ENCODE data around the gene CEP128.

The CEP128 gene

GRCh38 chr14:80868260-80868659, 73.3 kb downstream of the CEP128 start:
- DNase-seq, result no peak

- DNase-seq, result no peak
Measured at GRCh38 chr14:80867798-80868197, 73.7 kb downstream of the CEP128 start.

- DNase-seq, result no peak
Measured at GRCh38 chr14:80867091-80867490, 74.4 kb downstream of the CEP128 start.

- no peak for DNase-seq
Measured at GRCh38 chr14:80865565-80865964, 76.0 kb downstream of the CEP128 start.

- no peak for DNase-seq
Measured at GRCh38 chr14:80862983-80863382, 78.6 kb downstream of the CEP128 start.

GRCh38 chr14:80862541-80862940, 79.0 kb downstream of the CEP128 start:
- no peak for DNase-seq

GRCh38 chr14:80850197-80850814, 91.2 kb downstream of the CEP128 start:
- no peak for DNase-seq

GRCh38 chr14:80847070-80847469, 94.5 kb downstream of the CEP128 start:
- no peak for DNase-seq

GRCh38 chr14:80845856-80846255, 95.7 kb downstream of the CEP128 start:
- DNase-seq, result no peak

GRCh38 chr14:80844872-80845271, 96.7 kb downstream of the CEP128 start:
- DNase-seq, result no peak

GRCh38 chr14:80839743-80840142, 101.8 kb downstream of the CEP128 start:
- DNase-seq, result no peak

GRCh38 chr14:80809663-80810062, 131.9 kb downstream of the CEP128 start:
- DNase-seq, result no peak

GRCh38 chr14:80805136-80805535, 136.4 kb downstream of the CEP128 start:
- no peak for DNase-seq

GRCh38 chr14:80798878-80799277, 142.7 kb downstream of the CEP128 start:
- no peak for DNase-seq

- DNase-seq, result no peak
Measured at GRCh38 chr14:80798211-80798610, 143.3 kb downstream of the CEP128 start.

- DNase-seq, result no peak
Measured at GRCh38 chr14:80792771-80793170, 148.8 kb downstream of the CEP128 start.

- DNase-seq, result no peak
Measured at GRCh38 chr14:80787876-80788275, 153.7 kb downstream of the CEP128 start.

- no peak for DNase-seq
Measured at GRCh38 chr14:80784820-80785219, 156.7 kb downstream of the CEP128 start.

GRCh38 chr14:80781972-80782367, 159.6 kb downstream of the CEP128 start:
- no peak for DNase-seq

GRCh38 chr14:80780500-80780899, 161.0 kb downstream of the CEP128 start:
- DNase-seq, result no peak

GRCh38 chr14:80776657-80777056, 164.9 kb downstream of the CEP128 start:
- no peak for DNase-seq

GRCh38 chr14:80776186-80776585, 165.4 kb downstream of the CEP128 start:
- DNase-seq, result no peak

- no peak for DNase-seq
Measured at GRCh38 chr14:80772504-80772903, 169.0 kb downstream of the CEP128 start.

- DNase-seq, result no peak
Measured at GRCh38 chr14:80771201-80771600, 170.3 kb downstream of the CEP128 start.

- no peak for DNase-seq
Measured at GRCh38 chr14:80770114-80770908, 171.2 kb downstream of the CEP128 start.
